PC-9 (cell line): ENCODE measurements around the gene TRAF2.

Source experiments
- EZH2 ChIP-seq: fragments of 200-600 bp; sonication (generic); IDR thresholded peaks from 2 replicates; pipeline ENCODE4 v1.8.0; 2017; ENCODE audit warnings: antibody characterized with exemption, low read depth
- TF ChIP-seq, protein P1 (sequence below): fragments of 200-600 bp; sonication (generic); conservative IDR thresholded peaks from 2 replicates; pipeline ENCODE4 v1.6.1; 2017; ENCODE audit warnings: mixed run types, antibody characterized with exemption, mild to moderate bottlenecking, moderate library complexity

DNA sequence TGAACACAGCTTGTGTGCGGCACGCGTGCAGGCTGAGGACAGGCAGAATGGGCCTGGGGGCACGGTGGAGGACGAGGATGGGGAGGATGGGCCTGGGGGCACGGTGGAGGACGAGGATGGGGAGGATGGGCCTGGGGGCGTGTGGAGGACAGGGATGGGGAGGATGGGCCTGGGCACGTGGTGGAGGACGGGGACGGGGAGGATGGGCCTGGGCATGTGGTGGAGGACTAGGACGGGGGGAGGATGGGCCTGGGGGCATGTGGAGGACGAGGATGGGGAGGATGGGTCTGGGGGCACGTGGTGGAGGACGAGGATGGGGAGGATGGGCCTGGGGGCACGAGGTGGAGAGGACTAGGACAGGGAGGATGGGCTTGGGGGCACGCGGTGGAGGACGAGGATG is 36.2 kb downstream of the TRAF2 start:
- TF ChIP-seq EZH2: no peak
- TF ChIP-seq, protein P1, sequence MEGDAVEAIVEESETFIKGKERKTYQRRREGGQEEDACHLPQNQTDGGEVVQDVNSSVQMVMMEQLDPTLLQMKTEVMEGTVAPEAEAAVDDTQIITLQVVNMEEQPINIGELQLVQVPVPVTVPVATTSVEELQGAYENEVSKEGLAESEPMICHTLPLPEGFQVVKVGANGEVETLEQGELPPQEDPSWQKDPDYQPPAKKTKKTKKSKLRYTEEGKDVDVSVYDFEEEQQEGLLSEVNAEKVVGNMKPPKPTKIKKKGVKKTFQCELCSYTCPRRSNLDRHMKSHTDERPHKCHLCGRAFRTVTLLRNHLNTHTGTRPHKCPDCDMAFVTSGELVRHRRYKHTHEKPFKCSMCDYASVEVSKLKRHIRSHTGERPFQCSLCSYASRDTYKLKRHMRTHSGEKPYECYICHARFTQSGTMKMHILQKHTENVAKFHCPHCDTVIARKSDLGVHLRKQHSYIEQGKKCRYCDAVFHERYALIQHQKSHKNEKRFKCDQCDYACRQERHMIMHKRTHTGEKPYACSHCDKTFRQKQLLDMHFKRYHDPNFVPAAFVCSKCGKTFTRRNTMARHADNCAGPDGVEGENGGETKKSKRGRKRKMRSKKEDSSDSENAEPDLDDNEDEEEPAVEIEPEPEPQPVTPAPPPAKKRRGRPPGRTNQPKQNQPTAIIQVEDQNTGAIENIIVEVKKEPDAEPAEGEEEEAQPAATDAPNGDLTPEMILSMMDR: no peak
